ENCODE data around the gene UBE2O. TPM values are rescaled to one million over a fixed set of nuclear protein-coding genes. Genes with fewer than 3 reads are reported as not detected.

The UBE2O gene
- total RNA-seq, 6 donors from 2014 or later: 20.5 to 55.5 (median 27.7) TPM

GRCh38 chr17:76398523-76399174, 54.3 kb downstream of the UBE2O start:
- Histone ChIP-seq H3K9me3 (no peaks in the 10 kb centered on the region), H3K27me3 (no peaks in the 10 kb centered on the region), H3K4me3 (no peak overlapping the region), H3K27ac (no peak overlapping the region), H3K36me3 (peaks cover 13 to 94% (median 75%) of the 10 kb centered on the region in 4 donors), H3K4me1 (no peaks in the 10 kb centered on the region)
- no peak for TF ChIP-seq CTCF (IDR thresholded peaks at IDR 0.05)
- no peak for TF ChIP-seq EP300 (IDR thresholded peaks at IDR 0.05)
- TF ChIP-seq POLR2AphosphoS5 (IDR thresholded peaks at IDR 0.05): no peak
- TF ChIP-seq POLR2A (IDR thresholded peaks at IDR 0.05): no peak
- WGBS, 2 donors: 87 to 89% methylated on average over 20 of the region's 20 CpGs
- ATAC-seq (ENCODE audit: low FRiP score in 2 of 2): no peak
- DNase-seq: no peak

- H3K4me3 ChIP-seq: no peak overlapping the region
- no peaks in the 10 kb centered on the region for H3K27me3 ChIP-seq
- TF ChIP-seq EP300 (IDR thresholded peaks at IDR 0.05) (no peak), POLR2A (IDR thresholded peaks at IDR 0.05) (no peak), CTCF (IDR thresholded peaks at IDR 0.05) (peak; percentile 96 to 99 (median 98)), POLR2AphosphoS5 (IDR thresholded peaks at IDR 0.05) (peak in 1 of 2 donors; percentile 13)
- peaks cover 13 to 94% (median 76%) of the 10 kb centered on the region in 4 donors for H3K36me3 ChIP-seq
- H3K4me1 ChIP-seq: no peaks in the 10 kb centered on the region
- H3K27ac ChIP-seq: no peak overlapping the region
- no peaks in the 10 kb centered on the region for H3K9me3 ChIP-seq
- DNase-seq (peak in 1 of 2 donors; percentile 89), ATAC-seq (ENCODE audit: low FRiP score in 2 of 2) (peak in 1 of 2 donors; percentile 82)
- 61 to 75% methylated on average over 4 to 16 of the region's 16 CpGs for WGBS, 2 donors
Measured at GRCh38 chr17:76397687-76398522, 55.0 kb downstream of the UBE2O start.

GRCh38 chr17:76397184-76397583, 55.8 kb downstream of the UBE2O start:
- H3K9me3 ChIP-seq: no peaks in the 10 kb centered on the region
- ATAC-seq (ENCODE audit: low FRiP score in 2 of 2) (no peak), DNase-seq (no peak)
- H3K27me3 ChIP-seq: no peaks in the 10 kb centered on the region
- no peak overlapping the region for H3K4me3 ChIP-seq
- peaks cover 13 to 90% (median 70%) of the 10 kb centered on the region in 4 donors for H3K36me3 ChIP-seq
- TF ChIP-seq EP300 (IDR thresholded peaks at IDR 0.05) (no peak), CTCF (IDR thresholded peaks at IDR 0.05) (no peak), POLR2A (IDR thresholded peaks at IDR 0.05) (no peak), POLR2AphosphoS5 (IDR thresholded peaks at IDR 0.05) (no peak)
- 95 to 97% methylated on average over 8 of the region's 8 CpGs for WGBS, 2 donors
- H3K4me1 ChIP-seq: no peaks in the 10 kb centered on the region
- H3K27ac ChIP-seq: no peak overlapping the region

- no peak overlapping the region for H3K4me3 ChIP-seq
- ATAC-seq (ENCODE audit: low FRiP score in 2 of 2): no peak
- no peak for DNase-seq
- no peak for TF ChIP-seq EP300 (IDR thresholded peaks at IDR 0.05)
- no peak for TF ChIP-seq POLR2A (IDR thresholded peaks at IDR 0.05)
- no peaks in the 10 kb centered on the region for H3K27me3 ChIP-seq
- H3K36me3 ChIP-seq: peaks cover 13 to 90% (median 69%) of the 10 kb centered on the region in 4 donors
- H3K4me1 ChIP-seq: no peaks in the 10 kb centered on the region
- 94 to 96% methylated on average over 13 to 15 of the region's 15 CpGs for WGBS, 2 donors
- no peak overlapping the region for H3K27ac ChIP-seq
- no peaks in the 10 kb centered on the region for H3K9me3 ChIP-seq
Measured at GRCh38 chr17:76395980-76396379, 57.0 kb downstream of the UBE2O start.

GRCh38 chr17:76394166-76394565, 58.8 kb downstream of the UBE2O start:
- ATAC-seq (ENCODE audit: low FRiP score in 2 of 2) (no peak), DNase-seq (no peak)
- H3K4me3 ChIP-seq: no peak overlapping the region
- 88 to 93% methylated on average over 10 of the region's 10 CpGs for WGBS, 2 donors
- no peaks in the 10 kb centered on the region for H3K27me3 ChIP-seq
- no peaks in the 10 kb centered on the region for H3K4me1 ChIP-seq
- no peak for TF ChIP-seq POLR2AphosphoS5 (IDR thresholded peaks at IDR 0.05)
- no peak for TF ChIP-seq EP300 (IDR thresholded peaks at IDR 0.05)
- TF ChIP-seq CTCF (IDR thresholded peaks at IDR 0.05): no peak
- no peak for TF ChIP-seq POLR2A (IDR thresholded peaks at IDR 0.05)
- no peak overlapping the region for H3K27ac ChIP-seq
- no peaks in the 10 kb centered on the region for H3K9me3 ChIP-seq
- H3K36me3 ChIP-seq: peaks cover 5 to 85% (median 58%) of the 10 kb centered on the region in 4 donors

Data from upper lobe of left lung (tissue), 6 donors.